ENCODE data around the gene PIRT.

PIRT gene

DNA sequence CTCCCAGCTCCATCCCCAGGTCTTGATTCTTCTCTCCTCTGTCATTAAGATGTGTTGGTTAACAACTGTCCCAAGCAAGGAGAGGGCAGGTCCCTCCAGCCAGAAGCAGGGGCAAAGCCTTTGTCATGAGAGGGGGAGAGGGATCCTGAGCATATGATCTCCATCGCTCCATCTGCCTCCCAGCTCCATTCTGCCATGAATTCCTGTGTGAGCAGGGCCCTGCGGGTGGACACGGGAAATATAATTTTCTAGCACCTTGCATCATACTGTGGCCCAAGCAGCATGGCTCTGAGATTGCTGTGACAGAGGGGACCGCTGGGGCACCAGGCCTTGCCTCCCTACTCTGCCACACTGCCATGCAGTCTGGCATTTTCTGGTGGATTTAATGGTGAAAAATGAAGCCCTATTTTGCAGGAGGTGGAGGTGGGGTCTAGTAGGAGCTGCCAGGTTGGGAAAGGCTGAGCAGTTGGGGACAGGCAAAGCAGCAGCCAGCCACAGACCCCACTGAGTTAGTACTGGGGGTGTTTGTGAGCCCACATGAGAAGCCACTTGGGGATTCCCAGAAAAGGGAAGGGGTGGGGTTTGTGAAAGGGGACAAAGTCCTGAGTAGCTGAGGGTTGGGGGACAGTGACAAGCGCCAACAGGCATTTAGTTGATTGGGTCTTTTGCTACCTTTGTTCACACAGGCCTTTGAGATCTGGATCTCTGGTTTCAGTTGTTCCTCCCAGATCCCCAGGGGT, 50.4 kb downstream of the PIRT start:
- DNase-seq, result no peak

DNA sequence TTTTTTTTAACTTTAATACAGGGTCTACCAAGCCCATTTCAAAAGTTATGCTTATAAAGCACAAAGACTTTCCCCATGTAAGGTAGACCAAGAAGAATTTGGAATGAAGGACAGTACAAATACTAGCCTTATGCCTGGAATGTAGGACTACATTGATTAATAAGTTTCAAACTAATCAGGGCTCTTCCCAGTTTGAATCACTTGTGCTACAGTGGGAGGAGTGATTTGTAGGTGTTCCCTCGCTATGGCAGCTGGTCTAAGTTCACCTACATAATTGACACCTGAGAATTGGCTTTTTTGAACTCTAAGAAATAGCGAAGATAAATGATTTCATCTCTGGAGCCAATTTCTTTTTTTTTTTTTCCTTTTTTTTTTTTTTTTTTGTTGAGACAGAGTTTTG, 52.6 kb downstream of the PIRT start:
- no peak for DNase-seq

DNA sequence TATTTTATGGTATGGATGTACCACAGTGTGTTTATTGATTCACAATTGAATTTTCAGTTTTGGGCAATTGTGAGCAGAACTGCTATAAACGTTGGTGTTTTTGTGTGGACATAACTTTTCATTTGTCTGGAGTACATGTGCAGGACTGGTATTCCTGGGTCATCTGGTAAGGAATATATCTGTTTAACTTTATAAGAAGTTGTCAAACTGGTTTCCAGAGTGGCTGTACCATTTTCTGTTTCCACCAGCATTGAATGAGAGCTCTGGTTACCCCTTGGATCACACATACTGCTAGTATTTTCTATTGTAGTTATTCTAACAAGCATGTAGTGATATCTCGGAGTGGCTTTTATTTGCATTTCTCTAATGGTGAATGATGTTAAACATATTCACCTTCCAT, 58.3 kb downstream of the PIRT start:
- DNase-seq, result no peak

DNA sequence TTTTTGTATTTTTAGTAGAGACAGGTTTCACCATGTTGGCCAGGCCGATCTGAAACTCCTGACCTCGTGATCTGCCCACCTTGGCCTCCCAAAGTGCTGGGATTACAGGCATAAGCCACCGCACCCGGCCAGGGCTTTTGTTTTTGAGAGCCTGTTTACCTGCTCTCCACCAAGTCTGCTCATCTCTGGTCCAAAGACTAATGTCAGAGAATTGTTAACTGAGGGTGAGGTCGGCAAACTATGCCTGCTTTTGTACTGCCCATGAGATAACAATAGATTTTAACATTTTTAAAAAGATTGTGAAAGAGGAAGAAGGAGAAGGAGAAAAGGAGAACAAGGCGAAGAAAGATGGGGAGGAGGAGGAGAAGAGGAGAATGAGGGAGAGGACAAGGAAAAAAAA, 60.0 kb downstream of the PIRT start:
- DNase-seq, result no peak

DNA sequence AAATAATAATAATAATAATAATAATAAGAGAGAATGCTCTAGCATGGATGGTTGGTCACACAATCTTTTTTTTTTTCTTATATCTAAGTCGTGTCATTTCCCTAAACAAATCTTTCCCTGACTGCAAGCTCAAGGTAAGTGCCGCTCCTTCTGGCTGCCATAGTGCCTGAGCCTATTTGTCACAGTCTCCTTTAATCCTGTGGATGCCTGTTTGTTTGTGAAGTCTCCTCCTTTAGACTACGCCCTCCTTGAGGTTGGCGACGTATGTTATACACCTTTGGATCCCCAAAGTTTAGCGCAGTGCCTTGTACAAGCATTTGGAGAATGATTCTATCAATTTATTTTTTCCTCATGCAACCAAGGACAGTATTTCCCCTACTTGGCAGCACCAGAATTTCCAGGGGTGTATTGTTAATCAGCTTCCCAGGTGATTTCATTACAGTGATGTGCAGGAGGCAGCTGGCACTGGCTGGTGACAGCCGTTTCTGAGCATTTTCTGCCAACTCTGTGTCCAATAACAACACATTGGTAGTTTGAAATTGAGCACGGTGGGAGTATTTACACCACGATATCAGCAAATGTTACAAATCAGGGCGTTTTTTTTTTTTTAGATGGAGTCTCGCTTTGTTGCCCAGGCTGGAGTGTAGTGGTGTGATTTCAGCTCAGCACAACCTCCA, 60.6 kb downstream of the PIRT start:
- no peak for DNase-seq

DNA sequence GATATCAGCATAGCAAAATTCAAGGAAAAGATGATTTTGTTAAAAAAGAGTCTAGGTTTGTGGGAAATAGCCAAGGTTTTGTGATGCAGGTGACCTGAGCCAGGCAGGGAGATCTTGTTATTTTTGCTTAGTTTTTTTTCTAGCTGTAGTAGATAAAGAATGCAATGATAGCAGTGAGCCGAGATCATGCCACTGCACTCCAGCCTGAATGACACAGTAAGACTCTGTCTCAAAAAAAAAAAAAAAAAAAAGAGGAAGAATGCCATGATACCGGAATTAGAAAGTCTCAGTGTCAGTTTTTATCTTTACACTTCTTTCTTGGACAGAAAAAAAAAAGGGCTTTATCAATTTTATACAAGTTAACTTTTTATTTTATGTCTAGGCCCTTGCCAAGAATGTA, 61.5 kb downstream of the PIRT start:
- no peak for DNase-seq

DNA sequence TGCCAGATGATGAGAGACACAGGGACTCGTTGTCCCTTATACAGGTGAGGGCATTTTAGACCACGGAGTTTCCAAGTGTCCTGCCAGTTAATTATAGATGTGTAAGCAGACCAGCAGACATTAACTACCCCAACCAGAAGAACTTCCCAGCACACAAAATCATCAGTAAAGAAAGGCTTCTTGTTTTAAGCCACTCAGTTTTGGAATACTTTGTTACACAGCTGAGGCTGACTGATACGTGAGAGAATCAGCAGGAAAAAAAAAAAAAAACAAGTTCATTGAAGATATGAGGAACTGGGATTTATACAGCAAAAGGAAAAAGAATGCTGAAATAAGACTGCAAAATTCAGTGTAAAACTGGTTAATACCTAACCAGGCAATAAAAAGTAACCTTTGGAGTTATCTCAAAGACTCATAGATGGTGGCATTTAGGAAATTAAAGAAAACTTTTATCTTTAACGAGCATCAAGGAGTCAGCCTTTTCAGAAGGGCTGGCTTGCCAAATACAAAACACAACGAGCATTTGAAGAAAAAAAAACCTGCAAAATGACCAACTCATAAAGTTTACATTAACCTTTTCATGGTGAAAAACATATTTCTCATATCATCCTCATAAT, 62.0 kb downstream of the PIRT start:
- DNase-seq, result no peak

DNA sequence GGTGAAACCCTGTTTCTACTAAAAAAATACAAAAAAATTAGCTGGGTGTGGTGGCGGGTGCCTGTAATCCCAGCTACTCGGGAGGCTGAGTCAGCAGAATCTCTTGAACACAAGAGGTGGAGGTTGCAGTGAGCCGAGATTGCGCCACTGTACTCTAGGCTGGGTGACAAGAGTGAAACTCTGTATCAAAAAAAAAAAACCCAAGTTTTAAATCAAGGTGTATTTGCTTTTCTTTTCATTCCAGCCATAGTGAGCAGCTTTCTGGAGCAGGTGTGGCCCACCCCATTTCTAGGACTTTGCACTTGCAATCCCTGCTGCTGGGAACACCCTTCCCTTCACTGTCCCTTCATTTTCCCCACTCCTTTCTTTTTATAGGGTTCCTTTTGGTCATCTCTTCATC, 62.8 kb downstream of the PIRT start:
- DNase-seq, result no peak

DNA sequence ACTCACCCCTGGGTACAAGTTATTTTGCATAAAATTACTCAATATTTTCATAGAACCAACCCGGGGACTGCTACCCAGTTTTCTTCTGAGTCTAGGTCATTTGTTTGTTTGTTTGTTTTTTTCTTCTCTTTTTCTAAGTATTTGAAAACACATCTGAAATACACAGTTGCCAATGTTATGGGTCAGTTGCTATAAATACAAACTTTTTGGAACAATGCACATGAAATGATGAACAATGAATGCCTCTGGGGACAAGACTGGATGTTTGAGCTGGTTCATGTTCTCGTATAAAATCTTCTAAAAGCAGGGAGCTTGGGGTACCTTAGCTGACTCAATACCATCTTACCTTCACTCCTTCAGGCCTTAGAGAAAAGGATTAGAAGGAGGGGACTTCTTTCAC, 64.5 kb downstream of the PIRT start:
- no peak for DNase-seq
